Breast epithelium (tissue), 4 donors: Measurements from ENCODE around the gene C17orf100. TPM values are rescaled to one million over a fixed set of nuclear protein-coding genes. Genes with fewer than 3 reads are reported as not detected.

ENCODE experiments used
- DNase-seq, 2 donors: peaks; one replicate each; pipeline ENCODE4 v3.0.0-alpha.2; 2019; ENCODE audit warnings: low spot score in 2 of 2
- H3K27ac ChIP-seq, 2 donors: fragments of 200-600 bp; sonication (generic) in 1 of 2; one replicate each; pipeline ENCODE4 v1.5.1; 2016 to 2019; ENCODE audit warnings: mild to moderate bottlenecking in 1 of 2
- H3K27me3 ChIP-seq, 2 donors: fragments of 200-600 bp; sonication (generic) in 1 of 2; one replicate each; pipeline versions ENCODE4 v1.5.1 to v1.6.0; 2017 to 2019; ENCODE audit warnings: control low read depth in 1 of 2, mild to moderate bottlenecking in 1 of 2
- H3K36me3 ChIP-seq: fragments of 200-600 bp; one replicate; pipeline ENCODE4 v1.5.1; 2019
- H3K4me1 ChIP-seq, 2 donors: fragments of 200-600 bp; sonication (generic); one replicate each; pipeline ENCODE4 v1.5.1; 2016 to 2019; ENCODE audit warnings: control low read depth in 1 of 2
- H3K4me3 ChIP-seq, 3 donors: fragments of 200-600 bp; sonication (generic); 1 replicate in 2 of 3; 2 replicates in 1 of 3; pipeline ENCODE4 v1.5.1; 2016 to 2019; ENCODE audit warnings: mild to moderate bottlenecking in 3 of 3, moderate library complexity in 2 of 3
- H3K9me3 ChIP-seq, 2 donors: fragments of 200-600 bp; sonication (generic) in 1 of 2; one replicate each; pipeline ENCODE4 v1.5.1; 2016 to 2019; ENCODE audit warnings: control low read depth in 1 of 2
- CTCF ChIP-seq, 3 donors: fragments of 450-650 bp; IDR thresholded peaks; one replicate each; pipeline ENCODE4 v1.5.1; 2016 to 2017; ENCODE audit warnings: antibody characterized with exemption in 3 of 3, mild to moderate bottlenecking in 3 of 3, moderate library complexity in 3 of 3
- POLR2A ChIP-seq: fragments of 450-650 bp; IDR thresholded peaks from one replicate; pipeline ENCODE4 v1.6.1; 2016; ENCODE audit warnings: antibody characterized with exemption, mild to moderate bottlenecking, moderate library complexity
- POLR2AphosphoS5 ChIP-seq, 3 donors: sonication (generic); formaldehyde crosslinking; IDR thresholded peaks; one replicate each; pipeline ENCODE4 v1.6.1; 2017; ENCODE audit warnings: antibody characterized with exemption in 3 of 3
- intact Hi-C: fragments of 100-400 bp; cut with DNase I; formaldehyde crosslinking; loops from one replicate; pipeline ENCODE4 v1.15.1; 2023; ENCODE audit warnings: low total_unique reads
- total RNA-seq, 3 donors: library from RNA; depleted of rRNA; stranded (reverse); fragments of >200 nt; gene quantifications; one replicate each; pipeline ENCODE4 v1.1.0, GENCODE V29; 2016

The C17orf100 gene
- total RNA-seq, 3 donors from 2014 or later: 0.16 to 0.98 (median 0.88) TPM

GRCh38 chr17:6677946-6678345, 26.4 kb downstream of the C17orf100 start:
- no peak overlapping the region for H3K4me3 ChIP-seq
- intact Hi-C loops: no loop called here
- no peak for DNase-seq
- no peaks in the 10 kb centered on the region for H3K4me1 ChIP-seq
- no peaks in the 10 kb centered on the region for H3K27me3 ChIP-seq
- no peaks in the 10 kb centered on the region for H3K36me3 ChIP-seq
- no peaks in the 10 kb centered on the region for H3K9me3 ChIP-seq
- TF ChIP-seq CTCF (IDR thresholded peaks at IDR 0.05) (no peak), POLR2A (no peak), POLR2AphosphoS5 (IDR thresholded peaks at IDR 0.05) (no peak)
- peak overlapping the region in 1 of 2 donors; percentile 69 for H3K27ac ChIP-seq

- Histone ChIP-seq H3K9me3 (no peaks in the 10 kb centered on the region), H3K27me3 (no peaks in the 10 kb centered on the region), H3K4me3 (no peak overlapping the region), H3K36me3 (no peaks in the 10 kb centered on the region), H3K4me1 (no peaks in the 10 kb centered on the region), H3K27ac (no peak overlapping the region)
- TF ChIP-seq POLR2AphosphoS5 (IDR thresholded peaks at IDR 0.05): no peak
- no peak for TF ChIP-seq CTCF (IDR thresholded peaks at IDR 0.05)
- TF ChIP-seq POLR2A: no peak
- intact Hi-C loops: no loop called here
- no peak for DNase-seq
Measured at GRCh38 chr17:6679241-6679640, 27.7 kb downstream of the C17orf100 start.

DNA sequence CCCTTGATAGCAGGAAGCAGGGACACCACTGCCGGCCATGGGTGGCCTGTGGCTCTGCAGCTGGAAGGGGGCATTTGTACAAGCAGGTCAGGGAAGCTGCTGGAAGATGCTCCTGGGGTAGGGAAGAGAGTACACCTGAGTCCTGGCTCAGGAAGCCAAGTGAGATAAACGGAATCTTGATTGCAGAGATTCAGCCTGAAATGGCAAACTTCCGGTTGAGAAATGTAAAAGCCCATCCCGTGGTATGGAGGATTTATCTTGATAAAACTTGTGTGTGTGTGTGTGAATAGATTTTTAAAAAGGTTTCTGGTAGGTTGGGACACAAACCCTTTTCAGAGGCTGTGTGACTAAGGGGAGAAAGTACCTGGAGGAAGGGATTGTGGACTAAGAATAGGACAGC, 29.6 kb downstream of the C17orf100 start:
- Histone ChIP-seq H3K27ac (no peak overlapping the region), H3K9me3 (no peaks in the 10 kb centered on the region), H3K4me3 (no peak overlapping the region), H3K27me3 (no peaks in the 10 kb centered on the region), H3K36me3 (no peaks in the 10 kb centered on the region), H3K4me1 (no peaks in the 10 kb centered on the region)
- no peak for DNase-seq
- TF ChIP-seq POLR2A (no peak), CTCF (IDR thresholded peaks at IDR 0.05) (no peak), POLR2AphosphoS5 (IDR thresholded peaks at IDR 0.05) (no peak)
- intact Hi-C loops: no loop called here

DNA sequence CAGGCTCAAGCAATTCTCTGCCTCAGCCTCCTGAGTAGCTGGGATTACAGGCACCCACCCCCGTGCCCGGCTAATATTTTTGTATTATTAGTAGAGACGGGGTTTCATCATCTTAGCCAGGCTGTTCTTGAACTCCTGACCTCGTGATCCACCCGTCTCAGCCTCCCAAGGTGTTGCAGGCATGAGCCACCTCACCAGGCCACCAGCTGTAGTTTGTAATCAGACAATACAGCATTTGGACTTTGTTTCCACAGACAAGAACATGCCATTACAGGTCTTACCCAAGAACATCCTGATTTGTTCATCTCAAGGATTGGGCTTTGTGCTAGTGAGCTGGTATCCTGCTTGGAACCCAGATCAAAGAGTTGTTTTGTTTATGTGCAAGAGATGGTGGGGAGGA, 30.1 kb downstream of the C17orf100 start:
- Histone ChIP-seq H3K27me3 (no peaks in the 10 kb centered on the region), H3K4me1 (no peaks in the 10 kb centered on the region), H3K4me3 (no peak overlapping the region), H3K9me3 (no peaks in the 10 kb centered on the region), H3K36me3 (no peaks in the 10 kb centered on the region), H3K27ac (no peak overlapping the region)
- no peak for TF ChIP-seq POLR2AphosphoS5 (IDR thresholded peaks at IDR 0.05)
- no peak for TF ChIP-seq CTCF (IDR thresholded peaks at IDR 0.05)
- TF ChIP-seq POLR2A: no peak
- intact Hi-C loops: no loop called here
- no peak for DNase-seq

DNA sequence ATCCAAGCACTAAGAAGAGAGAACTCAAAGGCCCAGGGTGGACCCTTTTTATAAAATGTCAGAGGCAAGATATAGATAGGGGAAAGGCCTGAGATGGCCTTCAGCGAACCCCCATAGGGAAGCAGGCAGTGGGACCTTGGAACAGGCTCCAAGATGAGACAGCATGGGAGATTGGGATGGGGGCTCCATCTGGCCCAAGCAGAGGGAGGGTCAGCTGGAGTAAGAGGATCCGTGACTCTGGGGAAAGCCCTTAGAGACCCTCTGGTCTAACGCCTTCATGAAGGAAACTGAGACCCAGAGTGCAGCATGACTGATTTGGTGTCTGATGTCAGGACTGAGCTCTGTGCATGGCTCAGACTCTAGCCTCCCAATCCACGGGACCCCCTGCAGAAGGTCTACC, 30.8 kb downstream of the C17orf100 start:
- intact Hi-C loops: no loop called here
- H3K27me3 ChIP-seq: no peaks in the 10 kb centered on the region
- H3K4me1 ChIP-seq: no peaks in the 10 kb centered on the region

More for the DNA sequence above, 30.8 kb downstream of the C17orf100 start:
- no peak for DNase-seq
- Histone ChIP-seq H3K9me3 (no peaks in the 10 kb centered on the region), H3K36me3 (no peaks in the 10 kb centered on the region), H3K27ac (no peak overlapping the region), H3K4me3 (no peak overlapping the region)
- TF ChIP-seq POLR2A (no peak), POLR2AphosphoS5 (IDR thresholded peaks at IDR 0.05) (no peak), CTCF (IDR thresholded peaks at IDR 0.05) (no peak)
